GM18498 (cell line): Measurements from ENCODE around the gene IL36B.

ENCODE experiments used
- ATAC-seq: cut with Tn5 transposase; IDR thresholded peaks from one replicate; pipeline ENCODE4 v1.9.1; 2021; ENCODE audit warnings: mild to moderate bottlenecking, moderate library complexity; ENCODE audit not compliant: unreplicated experiment

The IL36B gene

GRCh38 chr2:113056521-113056920, 3.9 kb upstream of the IL36B start:
- ATAC-seq, result no peak

GRCh38 chr2:113054066-113054465, 1.4 kb upstream of the IL36B start:
- no peak for ATAC-seq

GRCh38 chr2:113053666-113054065, 999 bp upstream of the IL36B start:
- no peak for ATAC-seq

GRCh38 chr2:113050921-113051895, 1.5 kb downstream of the IL36B start:
- no peak for ATAC-seq

GRCh38 chr2:113046465-113046864, 6.2 kb downstream of the IL36B start:
- no peak for ATAC-seq

- ATAC-seq, result no peak
Observed at GRCh38 chr2:113041871-113042270, 10.8 kb downstream of the IL36B start.

- no peak for ATAC-seq
Observed at GRCh38 chr2:113039719-113040118, 12.9 kb downstream of the IL36B start.

- ATAC-seq, result no peak
Observed at GRCh38 chr2:113039158-113039557, 13.5 kb downstream of the IL36B start.

- ATAC-seq, result no peak
Observed at GRCh38 chr2:113038291-113038690, 14.4 kb downstream of the IL36B start.

GRCh38 chr2:113036763-113037162, 15.9 kb downstream of the IL36B start:
- no peak for ATAC-seq

GRCh38 chr2:113034016-113034415, 18.7 kb downstream of the IL36B start:
- no peak for ATAC-seq

GRCh38 chr2:113032737-113033136, 19.9 kb downstream of the IL36B start:
- no peak for ATAC-seq

- no peak for ATAC-seq
Observed at GRCh38 chr2:113028112-113028511, 24.6 kb downstream of the IL36B start.

GRCh38 chr2:113027691-113028090, 25.0 kb downstream of the IL36B start:
- ATAC-seq, result no peak

GRCh38 chr2:113025737-113026136, 26.9 kb downstream of the IL36B start:
- ATAC-seq, result no peak

- ATAC-seq, result no peak
Observed at GRCh38 chr2:113024764-113025163, 27.9 kb downstream of the IL36B start.

GRCh38 chr2:113021312-113021711, 31.4 kb downstream of the IL36B start:
- ATAC-seq, result no peak

- no peak for ATAC-seq
Observed at GRCh38 chr2:113018509-113018908, 34.2 kb downstream of the IL36B start.

- ATAC-seq, result no peak
Observed at GRCh38 chr2:113015655-113016054, 37.0 kb downstream of the IL36B start.

GRCh38 chr2:113015042-113015441, 37.6 kb downstream of the IL36B start:
- ATAC-seq, result no peak

- ATAC-seq, result no peak
Observed at GRCh38 chr2:113014067-113014466, 38.6 kb downstream of the IL36B start.

GRCh38 chr2:113013336-113013661, 39.4 kb downstream of the IL36B start:
- no peak for ATAC-seq
